Left lung (tissue), 4 donors: ENCODE data around the gene MSL3B.

Experiments used
- ATAC-seq: fragments of 200-7000 bp; cut with Tn5 transposase; one replicate; pipeline ENCODE4 v1.9.1; 2020; ENCODE audit warnings: moderate library complexity
- DNase-seq, 4 donors: peaks; one replicate each; pipeline ENCODE4 v3.0.0-alpha.2; 2013 to 2020
- H3K27ac ChIP-seq, 2 donors: fragments of 200-600 bp; sonication (generic) in 1 of 2; one replicate each; pipeline versions ENCODE4 v1.5.0 to v1.8.0; 2020 to 2021
- H3K27me3 ChIP-seq, 2 donors: fragments of 200-600 bp; sonication (generic) in 1 of 2; one replicate each; pipeline versions ENCODE4 v1.5.0 to v1.8.0; 2020 to 2021
- H3K36me3 ChIP-seq, 2 donors: fragments of 200-600 bp; sonication (generic) in 1 of 2; one replicate each; pipeline versions ENCODE4 v1.5.0 to v1.8.0; 2020 to 2021
- H3K4me1 ChIP-seq, 2 donors: fragments of 200-600 bp; one replicate each; pipeline ENCODE4 v1.8.0; 2021
- H3K4me3 ChIP-seq, 2 donors: fragments of 200-600 bp; sonication (generic) in 1 of 2; one replicate each; pipeline versions ENCODE4 v1.5.0 to v1.8.0; 2020 to 2021; ENCODE audit warnings: mild to moderate bottlenecking in 1 of 2
- H3K9me3 ChIP-seq, 2 donors: fragments of 200-600 bp; sonication (generic) in 1 of 2; one replicate each; pipeline versions ENCODE4 v1.5.0 to v1.8.0; 2020 to 2021
- CTCF ChIP-seq, 2 donors: fragments of 200-600 bp; sonication (generic) in 1 of 2; IDR thresholded peaks; one replicate each; pipeline versions ENCODE4 v1.5.0 to v1.8.0; 2021; ENCODE audit warnings: antibody characterized with exemption in 2 of 2
- intact Hi-C, 2 donors: fragments of 100-400 bp; cut with DNase I; formaldehyde crosslinking; loops; one replicate each; pipeline versions ENCODE4 v1.11.2 to v1.14.2; 2022
- donor health status: DM: no; HTN: yes; CAD: no.
- donor health status: DM: no; HTN: no; CAD: no.

Gene MSL3B

DNA sequence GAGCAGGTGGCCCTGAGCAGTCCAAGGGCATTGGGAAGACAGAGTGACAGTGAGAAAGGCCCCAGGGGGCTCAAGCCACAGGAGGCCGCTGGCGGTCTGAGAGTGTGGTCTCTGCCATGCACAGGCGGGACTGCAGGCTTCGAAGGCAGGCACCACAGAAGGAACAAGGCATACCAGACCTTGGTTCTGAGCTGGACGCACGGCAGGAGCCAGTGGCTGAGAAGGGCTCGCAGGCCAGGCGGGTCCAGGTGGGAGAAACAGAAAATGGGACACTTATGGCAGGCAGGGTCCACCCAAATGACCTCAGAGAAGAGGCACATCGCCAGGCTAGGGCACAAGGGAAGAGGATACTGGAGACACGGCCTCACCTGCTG is 28.8 kb downstream of the MSL3B start:
- ATAC-seq, result no peak
- intact Hi-C loops, result no loop called here
- DNase-seq, result no peak
- no peak overlapping the region for H3K27ac ChIP-seq
- H3K27me3 ChIP-seq, result no peaks in the 10 kb centered on the region
- no peaks in the 10 kb centered on the region for H3K4me1 ChIP-seq
- no peak overlapping the region for H3K4me3 ChIP-seq
- peaks cover 0 to 70% of the 10 kb centered on the region in 2 donors for H3K36me3 ChIP-seq
- H3K9me3 ChIP-seq, result no peaks in the 10 kb centered on the region
- no peak for TF ChIP-seq CTCF (IDR thresholded peaks at IDR 0.05)

DNA sequence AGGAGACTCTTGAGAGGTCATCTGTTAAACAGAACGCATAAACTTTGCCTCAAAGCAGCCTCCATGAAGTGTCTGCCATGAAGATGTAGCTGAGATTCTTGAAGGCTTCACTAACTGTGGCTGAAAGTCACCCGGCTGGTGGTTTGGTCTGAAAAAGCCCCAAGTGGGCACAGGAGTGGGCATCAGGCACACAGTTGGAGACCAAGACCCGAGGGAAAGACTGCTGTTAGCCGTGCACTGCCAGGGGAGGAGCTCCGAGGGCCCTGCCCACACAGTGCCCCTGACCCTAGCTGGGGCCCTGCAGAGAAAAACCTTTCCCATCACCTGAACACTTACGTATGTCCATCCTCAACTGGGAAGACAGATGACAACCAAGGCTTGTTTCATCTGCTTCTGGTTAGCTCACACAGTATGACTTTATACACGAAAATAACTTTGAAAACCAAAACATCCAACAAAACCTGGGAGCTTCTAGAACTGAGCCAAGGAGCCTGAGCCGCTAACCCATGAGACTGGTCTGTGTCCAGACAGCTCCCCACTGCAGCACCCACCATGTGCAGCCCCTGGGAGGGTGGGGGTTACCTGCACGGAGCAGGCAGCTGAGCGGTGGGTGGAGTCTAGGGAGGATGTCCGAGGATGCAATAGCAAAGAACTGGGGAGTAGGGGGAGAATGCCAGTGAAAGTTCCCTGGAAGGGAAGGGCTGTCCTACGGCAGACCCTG is 29.3 kb downstream of the MSL3B start:
- H3K4me3 ChIP-seq, result no peak overlapping the region
- H3K4me1 ChIP-seq, result no peaks in the 10 kb centered on the region
- peaks cover 0 to 66% of the 10 kb centered on the region in 2 donors for H3K36me3 ChIP-seq
- no peaks in the 10 kb centered on the region for H3K9me3 ChIP-seq
- TF ChIP-seq CTCF (IDR thresholded peaks at IDR 0.05), result no peak
- intact Hi-C loops, result no loop called here
- ATAC-seq, result no peak
- no peaks in the 10 kb centered on the region for H3K27me3 ChIP-seq
- DNase-seq, result no peak
- no peak overlapping the region for H3K27ac ChIP-seq

DNA sequence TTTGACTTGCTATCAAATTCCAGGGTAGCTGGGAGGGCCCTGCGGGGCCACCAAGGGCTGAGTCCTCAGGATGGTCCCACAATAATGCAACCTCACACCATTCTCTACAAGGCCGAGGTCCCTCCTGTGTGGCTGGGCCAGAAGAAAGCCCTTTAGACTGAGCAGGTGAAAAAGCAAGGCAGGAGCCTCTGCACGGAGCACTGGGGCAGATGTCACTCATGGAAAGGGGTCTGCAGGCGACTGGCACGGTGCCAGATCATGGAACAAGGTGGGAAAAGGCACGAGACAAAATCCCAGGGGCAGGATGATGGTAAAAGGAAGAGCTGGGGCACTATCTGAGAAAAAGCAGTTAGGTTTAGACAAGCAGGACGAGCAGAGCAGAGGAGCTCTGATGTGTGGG is 29.9 kb downstream of the MSL3B start:
- Histone ChIP-seq H3K9me3 (no peaks in the 10 kb centered on the region), H3K27ac (no peak overlapping the region), H3K36me3 (peaks cover 0 to 60% of the 10 kb centered on the region in 2 donors), H3K4me1 (no peaks in the 10 kb centered on the region), H3K27me3 (no peaks in the 10 kb centered on the region), H3K4me3 (no peak overlapping the region)
- no peak for TF ChIP-seq CTCF (IDR thresholded peaks at IDR 0.05)
- ATAC-seq (no peak), DNase-seq (no peak)
- intact Hi-C loops, result no loop called here

DNA sequence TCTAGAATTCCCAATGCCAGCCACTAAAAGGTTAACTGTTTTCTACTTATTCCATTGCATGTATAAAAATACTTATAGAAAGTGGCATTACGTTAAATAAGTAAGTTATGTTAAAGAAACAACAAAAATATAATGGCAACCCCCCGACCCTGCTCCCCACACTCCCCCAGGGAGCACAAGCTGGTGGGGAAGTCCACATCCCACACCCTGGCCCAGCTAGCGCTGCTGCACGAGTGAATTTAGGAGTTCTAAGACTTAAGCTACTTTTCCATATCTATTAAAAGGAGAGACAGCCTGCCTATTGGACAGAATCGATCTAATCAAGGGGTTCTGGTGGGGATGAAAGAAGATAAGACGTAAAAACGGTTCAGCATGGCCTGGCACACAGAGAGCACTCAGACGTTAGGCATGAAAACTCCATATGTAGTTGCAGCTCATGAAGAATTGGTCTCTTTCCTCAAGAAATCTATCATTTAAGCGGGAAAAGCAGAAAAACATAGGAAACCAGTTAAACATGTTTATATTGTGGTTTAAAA is 30.4 kb downstream of the MSL3B start:
- Histone ChIP-seq H3K4me3 (no peak overlapping the region), H3K9me3 (no peaks in the 10 kb centered on the region), H3K4me1 (no peaks in the 10 kb centered on the region), H3K27ac (no peak overlapping the region), H3K27me3 (no peaks in the 10 kb centered on the region), H3K36me3 (peaks cover 0 to 55% of the 10 kb centered on the region in 2 donors)
- DNase-seq, result no peak
- no peak for TF ChIP-seq CTCF (IDR thresholded peaks at IDR 0.05)
- intact Hi-C loops, result no loop called here
- ATAC-seq, result no peak

DNA sequence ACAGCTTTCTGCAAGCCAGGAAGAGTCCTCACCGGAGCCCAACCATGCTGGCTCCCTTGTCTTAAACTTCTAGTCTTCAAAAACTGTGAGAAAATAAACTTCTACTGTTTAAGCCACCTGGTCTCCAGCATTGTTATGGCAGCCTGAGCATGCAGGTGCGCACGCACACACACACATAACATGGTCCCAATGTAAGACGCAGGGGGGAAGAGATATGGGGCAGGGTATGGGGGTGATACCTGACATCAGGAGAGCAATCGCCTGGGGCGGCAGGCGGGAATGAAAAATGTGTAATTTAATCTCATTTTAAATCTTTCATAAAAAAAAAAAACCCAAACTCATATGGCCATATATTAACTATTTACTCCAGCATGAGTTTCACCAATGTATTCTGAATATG is 31.8 kb downstream of the MSL3B start:
- no peaks in the 10 kb centered on the region for H3K4me1 ChIP-seq
- H3K9me3 ChIP-seq, result no peaks in the 10 kb centered on the region
- H3K27me3 ChIP-seq, result no peaks in the 10 kb centered on the region
- ATAC-seq (no peak), DNase-seq (no peak)
- intact Hi-C loops, result no loop called here
- no peak overlapping the region for H3K4me3 ChIP-seq
- no peak overlapping the region for H3K27ac ChIP-seq
- H3K36me3 ChIP-seq, result peaks cover 0 to 49% of the 10 kb centered on the region in 2 donors
- no peak for TF ChIP-seq CTCF (IDR thresholded peaks at IDR 0.05)
